Activated CD8-positive, alpha-beta T cell treated with anti-CD3 and anti-CD28 coated beads for 36 hours (primary cell): ENCODE results near the gene PROM2. TPM values are rescaled to one million over a fixed set of nuclear protein-coding genes. Genes with fewer than 3 reads are reported as not detected.

Experiments used
- ATAC-seq: fragments of 200-7000 bp; cut with Tn5 transposase; one replicate; pipeline ENCODE4 v1.10.0; 2021; ENCODE audit warnings: mild to moderate bottlenecking, moderate library complexity
- CTCF ChIA-PET: fragments of 350-600 bp; sonication (Branson Sonifier 250); formaldehyde crosslinking; loops from one replicate; lab custom pipeline; 2021; ENCODE audit warnings: antibody characterized with exemption; lab: Charles Lee
- POLR2A ChIA-PET: fragments of 350-600 bp; sonication (Branson Sonifier 250); formaldehyde crosslinking; loops from one replicate; lab custom pipeline; 2021; ENCODE audit warnings: antibody characterized with exemption; lab: Charles Lee
- DNase-seq: peaks from one replicate; pipeline ENCODE4 v3.0.0-alpha.2; 2020
- H3K27ac Mint-ChIP-seq: one replicate; pipeline ENCODE4 v1.8.0; 2021; ENCODE audit warnings: mild to moderate bottlenecking, mixed read lengths
- H3K27me3 Mint-ChIP-seq: one replicate; pipeline ENCODE4 v1.8.0; 2021; ENCODE audit warnings: mixed read lengths
- H3K36me3 Mint-ChIP-seq: one replicate; pipeline ENCODE4 v1.8.0; 2021; ENCODE audit warnings: low read depth, mixed read lengths
- H3K4me1 Mint-ChIP-seq: one replicate; pipeline ENCODE4 v1.8.0; 2021; ENCODE audit warnings: low read depth, mixed read lengths
- H3K4me3 Mint-ChIP-seq: one replicate; pipeline ENCODE4 v1.8.0; 2021; ENCODE audit warnings: mild to moderate bottlenecking, moderate library complexity, mixed read lengths
- H3K9me3 Mint-ChIP-seq: one replicate; pipeline ENCODE4 v1.8.0; 2021; ENCODE audit warnings: mixed read lengths
- CTCF ChIP-seq: fragments of 200-600 bp; IDR thresholded peaks from one replicate; pipeline ENCODE4 v1.8.0; 2022; ENCODE audit warnings: antibody characterized with exemption, mild to moderate bottlenecking
- intact Hi-C: fragments of 100-400 bp; cut with micrococcal nuclease; formaldehyde crosslinking; loops from one replicate; pipeline ENCODE4 v1.10.0; 2022
- total RNA-seq, 2 experiments: library from RNA; stranded (reverse); gene quantifications; one replicate each; pipeline ENCODE4 v1.2.3, GENCODE V29; 2021

The PROM2 gene
- total RNA-seq, 2 experiments from 2014 or later = 0.47 to 1.2 TPM

- no peak overlapping the region for H3K4me3 Mint-ChIP-seq
- no peaks in the 10 kb centered on the region for H3K9me3 Mint-ChIP-seq
- ChIA-PET POLR2A (no interaction called here), CTCF (interaction anchor here (3.3 kb wide), 1 partner anchor 11 kb away, joined by 11 read pairs; no protein-coding TSS in a partner anchor)
- ATAC-seq (no peak), DNase-seq (no peak)
- no peaks in the 10 kb centered on the region for H3K36me3 Mint-ChIP-seq
- no peak for TF ChIP-seq CTCF
- no peak overlapping the region for H3K27ac Mint-ChIP-seq
- no peaks in the 10 kb centered on the region for H3K27me3 Mint-ChIP-seq
- intact Hi-C loops = no loop called here
- H3K4me1 Mint-ChIP-seq = no peaks in the 10 kb centered on the region
These were observed 59.7 kb downstream of the PROM2 start for GRCh38 chr2:95333888-95334338.

DNA sequence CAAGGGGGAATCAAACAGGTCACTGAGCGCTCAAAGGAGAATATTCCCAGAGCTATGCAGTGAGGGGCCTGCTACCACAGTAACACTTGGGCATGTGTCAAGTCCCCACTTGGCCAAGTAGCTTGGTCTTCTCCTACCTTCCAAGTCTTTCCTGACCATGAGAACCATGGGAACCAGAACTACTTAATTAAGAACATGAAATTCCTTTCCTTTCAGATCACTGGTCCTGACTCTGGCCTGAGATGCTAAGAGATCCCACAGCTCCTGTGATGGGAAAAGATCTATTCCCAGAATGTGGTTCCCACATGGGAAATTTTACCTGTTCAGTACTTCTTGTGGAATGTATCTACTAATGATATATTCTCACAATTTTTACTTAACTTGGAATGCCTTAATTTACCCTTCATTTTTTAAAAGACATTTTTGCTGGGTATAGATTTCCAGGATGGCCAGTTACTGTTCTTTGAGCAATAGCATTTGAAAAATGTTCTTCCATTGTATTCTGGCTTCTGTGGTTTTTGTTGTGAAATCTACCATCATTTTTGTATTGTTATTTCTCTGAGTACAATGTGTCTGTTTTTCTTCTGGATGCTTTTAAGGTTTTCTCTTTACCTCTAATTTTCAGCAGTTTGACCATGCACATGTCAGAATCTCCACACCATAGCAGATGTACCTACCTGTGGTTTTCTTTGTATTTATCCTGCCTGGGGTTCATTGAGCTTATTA lies 60.8 kb downstream of the PROM2 start:
- no peak overlapping the region for H3K4me3 Mint-ChIP-seq
- no peak overlapping the region for H3K27ac Mint-ChIP-seq
- H3K9me3 Mint-ChIP-seq = no peaks in the 10 kb centered on the region
- no peaks in the 10 kb centered on the region for H3K27me3 Mint-ChIP-seq
- CTCF ChIA-PET = interaction anchor here (3.3 kb wide), 1 partner anchor 10 kb away, joined by 11 read pairs; no protein-coding TSS in a partner anchor
- intact Hi-C loops = no loop called here
- ATAC-seq (no peak), DNase-seq (no peak)
- no peak for TF ChIP-seq CTCF
- POLR2A ChIA-PET = no interaction called here
- H3K4me1 Mint-ChIP-seq = no peaks in the 10 kb centered on the region
- H3K36me3 Mint-ChIP-seq = no peaks in the 10 kb centered on the region

DNA sequence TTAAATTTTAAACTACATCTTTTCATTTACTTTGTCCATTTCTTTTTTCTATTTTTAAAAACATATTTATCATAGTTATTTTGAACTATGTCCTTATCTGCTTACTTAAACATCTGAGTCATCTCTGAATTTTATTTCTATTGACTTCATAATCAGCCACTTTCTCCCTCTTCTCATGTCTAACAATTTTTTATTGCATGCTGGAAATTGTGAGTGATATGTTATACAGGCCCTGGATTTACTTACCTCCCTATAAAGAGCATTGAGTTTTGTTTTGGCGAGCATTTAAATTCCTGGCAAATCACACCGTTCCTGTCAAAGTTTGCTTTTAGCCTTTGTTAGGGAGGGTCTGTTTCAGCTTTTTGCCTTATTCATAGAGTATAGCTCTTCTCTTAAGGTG lies 62.2 kb downstream of the PROM2 start:
- Mint-ChIP-seq H3K4me3 (no peak overlapping the region), H3K9me3 (no peaks in the 10 kb centered on the region), H3K4me1 (no peaks in the 10 kb centered on the region), H3K27me3 (peaks cover 4% of the 10 kb centered on the region), H3K36me3 (no peaks in the 10 kb centered on the region), H3K27ac (no peak overlapping the region)
- no peak for DNase-seq
- CTCF ChIA-PET = interaction anchor here (1.4 kb wide), 1 partner anchor 9 kb away, joined by 5 read pairs; no protein-coding TSS in a partner anchor
- no peak for TF ChIP-seq CTCF
- POLR2A ChIA-PET = no interaction called here
- ATAC-seq = no peak
- intact Hi-C loops = no loop called here

- H3K27ac Mint-ChIP-seq = no peak overlapping the region
- peaks cover 8% of the 10 kb centered on the region for H3K27me3 Mint-ChIP-seq
- H3K9me3 Mint-ChIP-seq = no peaks in the 10 kb centered on the region
- DNase-seq (no peak), ATAC-seq (no peak)
- intact Hi-C loops = no loop called here
- ChIA-PET POLR2A (no interaction called here), CTCF (no interaction called here)
- no peaks in the 10 kb centered on the region for H3K4me1 Mint-ChIP-seq
- no peaks in the 10 kb centered on the region for H3K36me3 Mint-ChIP-seq
- no peak overlapping the region for H3K4me3 Mint-ChIP-seq
- no peak for TF ChIP-seq CTCF
These were observed 63.6 kb downstream of the PROM2 start for GRCh38 chr2:95337829-95338228.

Other genes with a start within 250 kb of the PROM2 start
- gene MAL, start 248.7 kb upstream of the PROM2 start, total RNA-seq = 10 to 100 TPM; 54.0 to 59.2 TPM
- 10 to 100 TPM; 93.0 to 96.1 TPM for gene MRPS5, start 152.6 kb upstream of the PROM2 start, total RNA-seq
- gene ZNF514, start 114.6 kb upstream of the PROM2 start, total RNA-seq = 10 to 100 TPM; 14.0 to 15.6 TPM
- gene ZNF2, start 108.6 kb upstream of the PROM2 start, total RNA-seq = 1 to 10 TPM; 5.7 to 6.5 TPM
- gene ZNF892, start 66.9 kb upstream of the PROM2 start, total RNA-seq = 1 to 10 TPM; 2.9 to 3.3 TPM
- gene KCNIP3, start 22.9 kb downstream of the PROM2 start, total RNA-seq = not detected
- 10 to 100 TPM; 40.8 to 44.0 TPM for gene FAHD2A, start 128.3 kb downstream of the PROM2 start, total RNA-seq
- not detected for gene TRIM43B, start 210.3 kb downstream of the PROM2 start, total RNA-seq